Neutrophil (primary cell): Measurements from ENCODE around the gene CPHXL2.

ENCODE experiments used
- H3K27ac ChIP-seq: fragments of 200-600 bp; sonication (generic); 2 replicates; pipeline ENCODE4 v1.5.1; 2016; ENCODE audit warnings: mild to moderate bottlenecking, moderate library complexity
- H3K27me3 ChIP-seq: fragments of 200-600 bp; sonication (generic); 2 replicates; pipeline ENCODE4 v1.6.0; 2016; ENCODE audit warnings: mild to moderate bottlenecking
- H3K36me3 ChIP-seq: fragments of 200-600 bp; sonication (generic); 2 replicates; pipeline ENCODE4 v1.5.1; 2017
- H3K4me1 ChIP-seq, 2 experiments: fragments of 200-600 bp in 1 of 2; sonication (generic) in 1 of 2; 1 replicate in 1 of 2; 2 replicates in 1 of 2; pipeline versions ENCODE4 v1.5.1 to v1.6.1; 2013 to 2016; ENCODE audit warnings: low read depth in 1 of 2, low read length in 1 of 2, mild to moderate bottlenecking in 1 of 2, moderate library complexity in 1 of 2; ENCODE audit not compliant: control insufficient read depth in 1 of 2, insufficient read depth in 1 of 2
- H3K4me3 ChIP-seq, 2 experiments: fragments of 200-600 bp in 1 of 2; sonication (generic) in 1 of 2; 1 replicate in 1 of 2; 2 replicates in 1 of 2; pipeline ENCODE4 v1.5.1; 2013 to 2016; ENCODE audit warnings: low read depth in 1 of 2, low read length in 1 of 2, mild to moderate bottlenecking in 1 of 2, moderate library complexity in 1 of 2
- H3K9me3 ChIP-seq: fragments of 200-600 bp; sonication (generic); 2 replicates; pipeline ENCODE4 v1.5.1; 2016
- TF ChIP-seq, protein P1 (sequence below): fragments of 200-600 bp; sonication (generic); IDR thresholded peaks from 2 replicates; pipeline ENCODE4 v1.5.1; 2016; ENCODE audit warnings: antibody characterized with exemption

The CPHXL2 gene

DNA sequence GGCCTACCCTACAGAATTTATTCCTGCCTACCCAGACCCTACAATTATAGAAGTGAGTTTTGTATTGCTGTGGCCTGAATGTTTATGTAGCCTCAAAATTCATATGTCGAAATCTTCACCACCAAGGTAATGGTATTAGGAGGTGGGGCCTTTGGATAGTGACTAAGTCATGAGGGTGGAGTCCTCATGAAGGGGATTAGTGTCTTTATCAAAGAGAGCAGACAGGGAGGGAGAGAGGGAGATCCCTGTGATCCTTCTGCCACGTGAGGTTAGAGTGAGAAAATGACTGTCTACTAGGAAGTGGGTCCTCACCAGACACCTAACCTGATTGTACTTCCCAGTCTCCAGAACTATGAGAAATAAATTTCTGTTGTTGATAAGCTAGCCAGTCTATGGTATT lies 25.4 kb upstream of the CPHXL2 start:
- Histone ChIP-seq H3K27ac (no peak overlapping the region), H3K4me3 (no peak overlapping the region), H3K9me3 (no peaks in the 10 kb centered on the region), H3K4me1 (no peaks in the 10 kb centered on the region), H3K36me3 (no peaks in the 10 kb centered on the region), H3K27me3 (no peaks in the 10 kb centered on the region)
- TF ChIP-seq, protein P1, sequence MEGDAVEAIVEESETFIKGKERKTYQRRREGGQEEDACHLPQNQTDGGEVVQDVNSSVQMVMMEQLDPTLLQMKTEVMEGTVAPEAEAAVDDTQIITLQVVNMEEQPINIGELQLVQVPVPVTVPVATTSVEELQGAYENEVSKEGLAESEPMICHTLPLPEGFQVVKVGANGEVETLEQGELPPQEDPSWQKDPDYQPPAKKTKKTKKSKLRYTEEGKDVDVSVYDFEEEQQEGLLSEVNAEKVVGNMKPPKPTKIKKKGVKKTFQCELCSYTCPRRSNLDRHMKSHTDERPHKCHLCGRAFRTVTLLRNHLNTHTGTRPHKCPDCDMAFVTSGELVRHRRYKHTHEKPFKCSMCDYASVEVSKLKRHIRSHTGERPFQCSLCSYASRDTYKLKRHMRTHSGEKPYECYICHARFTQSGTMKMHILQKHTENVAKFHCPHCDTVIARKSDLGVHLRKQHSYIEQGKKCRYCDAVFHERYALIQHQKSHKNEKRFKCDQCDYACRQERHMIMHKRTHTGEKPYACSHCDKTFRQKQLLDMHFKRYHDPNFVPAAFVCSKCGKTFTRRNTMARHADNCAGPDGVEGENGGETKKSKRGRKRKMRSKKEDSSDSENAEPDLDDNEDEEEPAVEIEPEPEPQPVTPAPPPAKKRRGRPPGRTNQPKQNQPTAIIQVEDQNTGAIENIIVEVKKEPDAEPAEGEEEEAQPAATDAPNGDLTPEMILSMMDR, result no peak

DNA sequence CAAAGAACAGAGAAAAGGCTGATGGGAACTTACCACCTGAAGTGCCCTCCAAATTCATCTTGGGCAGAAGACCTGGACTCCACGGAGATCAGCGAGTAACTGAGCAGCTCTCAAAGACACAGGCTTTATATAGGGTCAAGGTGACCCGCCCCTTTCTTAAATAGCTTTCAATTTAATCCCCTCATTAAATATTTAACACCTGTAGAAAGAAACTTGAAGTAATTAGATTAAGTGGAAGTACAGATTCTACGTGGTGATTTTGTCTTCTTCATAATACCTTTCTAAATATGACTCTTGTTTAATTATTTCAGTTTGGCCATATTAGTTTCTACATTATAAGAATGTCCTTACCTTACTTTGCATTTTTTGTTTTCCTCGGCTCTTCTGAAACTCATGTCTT lies 24.6 kb upstream of the CPHXL2 start, which contains the start of gene DUXB:
TSS of gene DUXB (minus strand) at position 101 of the 400 bp plus-strand sequence. CDS start at position 58, 43 bp downstream.
- Histone ChIP-seq H3K27ac (no peak within 1 kb of the TSS), H3K4me1 (no peaks in the 10 kb centered on the region), H3K4me3 (no peak within 1 kb of the TSS), H3K27me3 (no peaks in the 10 kb centered on the region), H3K36me3 (no peaks in the 10 kb centered on the region), H3K9me3 (no peaks in the 10 kb centered on the region)
- TF ChIP-seq, protein P1, result no peak

DNA sequence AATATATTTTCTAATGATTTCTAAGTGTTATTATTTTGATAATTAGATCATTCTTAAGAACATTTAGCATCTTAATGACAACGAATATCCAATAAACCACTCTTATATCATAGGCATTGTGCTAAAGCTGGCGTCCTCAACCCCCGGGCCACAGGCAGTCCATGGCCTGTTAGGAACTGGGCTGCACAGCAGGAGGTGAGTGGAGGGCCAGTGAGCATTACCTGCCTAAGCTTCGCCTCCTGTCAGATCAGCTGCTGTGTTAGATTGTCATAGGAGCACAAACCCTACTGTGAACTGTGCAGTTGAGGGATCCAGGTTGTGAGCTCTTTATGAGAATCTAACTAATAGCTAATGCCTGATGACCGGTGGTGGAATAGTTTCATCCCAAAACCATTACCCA lies 20.8 kb upstream of the CPHXL2 start:
- no peaks in the 10 kb centered on the region for H3K4me1 ChIP-seq
- no peak overlapping the region for H3K4me3 ChIP-seq
- no peaks in the 10 kb centered on the region for H3K9me3 ChIP-seq
- no peaks in the 10 kb centered on the region for H3K36me3 ChIP-seq
- no peak overlapping the region for H3K27ac ChIP-seq
- no peaks in the 10 kb centered on the region for H3K27me3 ChIP-seq
- TF ChIP-seq, protein P1, result no peak

DNA sequence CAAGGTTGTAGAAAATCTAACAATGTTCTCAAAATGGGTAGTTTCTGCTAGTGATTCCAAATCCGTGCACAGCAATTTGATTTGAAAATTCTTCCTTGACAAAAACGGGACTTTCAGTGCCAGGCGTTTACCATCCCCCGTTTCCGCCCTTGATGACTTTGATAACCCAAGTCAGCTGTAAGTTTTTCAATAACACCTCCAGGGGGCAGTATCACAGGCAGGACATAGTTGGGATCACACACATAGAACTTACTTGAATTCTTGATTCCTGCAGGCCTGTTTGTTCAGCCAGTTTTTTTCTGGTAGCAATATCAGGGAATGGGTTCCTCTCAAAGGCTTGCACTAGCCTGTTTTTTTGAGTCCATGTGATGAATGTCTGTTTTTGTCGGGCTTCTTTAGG lies 18.9 kb upstream of the CPHXL2 start:
- no peaks in the 10 kb centered on the region for H3K9me3 ChIP-seq
- TF ChIP-seq, protein P1, result no peak
- no peaks in the 10 kb centered on the region for H3K27me3 ChIP-seq
- no peaks in the 10 kb centered on the region for H3K4me1 ChIP-seq
- H3K36me3 ChIP-seq, result no peaks in the 10 kb centered on the region
- no peak overlapping the region for H3K27ac ChIP-seq
- H3K4me3 ChIP-seq, result no peak overlapping the region

DNA sequence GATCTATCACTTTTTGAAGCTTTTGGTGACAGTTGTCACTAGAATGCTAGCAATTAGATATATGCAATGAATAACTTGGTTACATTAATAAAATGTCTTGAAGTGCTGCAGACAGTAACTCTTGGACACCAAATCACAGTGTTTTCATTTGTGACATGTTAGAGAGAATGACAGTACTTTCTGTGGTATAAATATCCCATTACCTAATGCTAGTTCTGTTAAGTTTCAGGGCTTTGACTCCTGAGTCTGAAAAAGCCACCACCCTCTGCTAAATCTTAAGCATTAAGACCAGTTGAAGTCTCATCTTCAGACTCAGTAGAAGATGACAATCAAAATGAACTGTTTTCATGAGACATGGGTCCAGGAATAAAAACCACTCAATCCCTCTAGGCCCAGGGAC lies 10.6 kb upstream of the CPHXL2 start:
- H3K4me1 ChIP-seq, result no peaks in the 10 kb centered on the region
- no peaks in the 10 kb centered on the region for H3K27me3 ChIP-seq
- H3K4me3 ChIP-seq, result no peak overlapping the region
- H3K9me3 ChIP-seq, result no peaks in the 10 kb centered on the region
- H3K27ac ChIP-seq, result no peak overlapping the region
- TF ChIP-seq, protein P1, result no peak
- H3K36me3 ChIP-seq, result no peaks in the 10 kb centered on the region

DNA sequence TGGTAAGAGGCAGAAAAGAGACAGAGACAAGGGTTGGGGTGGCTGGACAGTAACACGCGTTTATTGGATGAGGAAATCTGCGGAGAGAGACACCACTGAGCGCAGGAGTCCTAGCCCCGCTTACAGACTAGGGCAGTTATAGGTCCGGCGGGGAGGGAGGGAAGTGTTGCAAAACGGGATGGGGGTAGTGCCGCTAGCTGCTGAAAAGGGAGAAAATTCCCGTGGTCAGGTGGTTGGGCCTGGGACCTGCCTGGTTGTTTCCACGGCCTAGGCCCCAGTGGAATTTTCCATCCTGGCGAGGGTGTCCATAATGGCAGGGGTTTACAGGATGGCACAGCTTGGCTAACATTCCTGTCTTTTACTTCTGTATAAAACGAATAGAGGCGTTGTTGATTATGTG lies 5.5 kb upstream of the CPHXL2 start:
- no peaks in the 10 kb centered on the region for H3K36me3 ChIP-seq
- no peak overlapping the region for H3K27ac ChIP-seq
- H3K4me3 ChIP-seq, result no peak overlapping the region
- no peaks in the 10 kb centered on the region for H3K9me3 ChIP-seq
- H3K4me1 ChIP-seq, result no peaks in the 10 kb centered on the region
- no peaks in the 10 kb centered on the region for H3K27me3 ChIP-seq
- TF ChIP-seq, protein P1, result no peak
